Natural killer cell (primary cell): ENCODE measurements around the gene TMEM115. TPM values are rescaled to one million over a fixed set of nuclear protein-coding genes. Genes with fewer than 3 reads are reported as not detected.
A peak's percentile ranks its signal among the peaks of the same experiment; 100 is the strongest.

Experiments used
- ATAC-seq, 3 donors: fragments of 150-1000 bp in 2 of 3; fragments of 200-7000 bp in 1 of 3; cut with Tn5 transposase; 1 replicate in 1 of 3; 2 replicates in 2 of 3; pipeline ENCODE4 v1.10.0; 2021; ENCODE audit warnings: mild to moderate bottlenecking in 2 of 3, moderate library complexity in 2 of 3
- DNase-seq, 2 donors: peaks; one replicate each; pipeline versions ENCODE4 v3.0.0 to v3.0.0-alpha.2; 2013 to 2021; ENCODE audit warnings: mixed read lengths in 1 of 2
- H3K27ac ChIP-seq: one replicate; pipeline ENCODE4 v1.5.1; 2013; ENCODE audit warnings: mild to moderate bottlenecking, low read length
- H3K27me3 ChIP-seq: one replicate; pipeline ENCODE4 v1.6.1; 2013; ENCODE audit warnings: low read length; ENCODE audit not compliant: control insufficient read depth, insufficient read depth
- H3K36me3 ChIP-seq: one replicate; pipeline ENCODE4 v1.6.1; 2013; ENCODE audit warnings: low read length; ENCODE audit not compliant: control insufficient read depth, insufficient read depth
- H3K4me1 ChIP-seq: one replicate; pipeline ENCODE4 v1.6.1; 2013; ENCODE audit warnings: low read length; ENCODE audit not compliant: control insufficient read depth, insufficient read depth
- H3K4me3 ChIP-seq: one replicate; pipeline ENCODE4 v1.5.1; 2013; ENCODE audit warnings: low read length
- H3K9me3 ChIP-seq: one replicate; pipeline ENCODE4 v1.6.1; 2013; ENCODE audit warnings: low read length; ENCODE audit not compliant: control insufficient read depth, insufficient read depth
- H3K27ac Mint-ChIP-seq, 2 donors: one replicate each; pipeline ENCODE4 v1.8.0; 2022; ENCODE audit warnings: mild to moderate bottlenecking in 2 of 2, mixed read lengths in 2 of 2, moderate library complexity in 1 of 2
- H3K27me3 Mint-ChIP-seq, 2 donors: one replicate each; pipeline ENCODE4 v1.8.0; 2022; ENCODE audit warnings: low read depth in 2 of 2, mixed read lengths in 2 of 2
- H3K36me3 Mint-ChIP-seq: one replicate; pipeline ENCODE4 v1.8.0; 2022; ENCODE audit warnings: mixed read lengths
- H3K4me1 Mint-ChIP-seq, 2 donors: one replicate each; pipeline ENCODE4 v1.8.0; 2022; ENCODE audit warnings: mixed read lengths in 2 of 2
- H3K4me3 Mint-ChIP-seq: one replicate; pipeline ENCODE4 v1.8.0; 2022; ENCODE audit warnings: mild to moderate bottlenecking, moderate library complexity, mixed read lengths
- H3K9me3 Mint-ChIP-seq, 2 donors: one replicate each; pipeline ENCODE4 v1.8.0; 2022; ENCODE audit warnings: mixed read lengths in 2 of 2
- WGBS: methylation state at CpG from one replicate; pipeline ENCODE4 v1.1.7; 2013; ENCODE audit warnings: missing lambda C conversion rate; ENCODE audit not compliant: insufficient coverage; 5-methylcytosine and 5-hydroxymethylcytosine counted together
- intact Hi-C: fragments of 100-400 bp; cut with micrococcal nuclease; formaldehyde crosslinking; loops from one replicate; pipeline ENCODE4 v1.14.2; 2022
- total RNA-seq, 4 donors: library from RNA; stranded (reverse); fragments of 120-200 nt in 1 of 4; gene quantifications; one replicate each; pipeline versions ENCODE4 v1.2.3 to v1.2.4, GENCODE V29; 2013 to 2022
- TF ChIP-seq, protein P1 (sequence below): fragments of 200-600 bp; IDR thresholded peaks from one replicate; pipeline ENCODE4 v1.8.0; 2022; ENCODE audit warnings: antibody characterized with exemption

The TMEM115 gene
- total RNA-seq, 3 donors from 2014 or later (not counting 1 experiment from before 2014, with no cell fraction given): 15.3 to 24.3 (median 22.7) TPM

DNA sequence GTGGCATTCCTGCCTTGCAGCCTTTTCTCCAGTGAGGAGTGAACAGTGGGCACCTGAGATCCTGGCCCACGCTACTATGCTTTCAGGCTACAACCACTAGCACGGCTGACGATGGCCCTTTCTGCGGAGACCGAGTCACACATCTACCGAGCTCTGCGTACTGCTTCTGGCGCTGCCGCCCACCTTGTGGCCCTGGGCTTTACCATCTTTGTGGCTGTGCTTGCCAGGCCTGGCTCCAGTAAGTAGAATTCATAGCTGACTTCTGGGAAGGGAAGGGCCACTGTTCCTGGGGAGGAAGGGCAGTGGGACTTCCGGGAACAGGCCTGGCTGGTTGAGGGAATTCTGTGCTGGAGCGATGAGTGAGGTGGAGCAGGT is 8.0 kb downstream of the TMEM115 start:
- Histone ChIP-seq H3K27ac (peak overlapping the region; percentile 90), H3K27me3 (no peaks in the 10 kb centered on the region), H3K36me3 (peaks cover 64% of the 10 kb centered on the region), H3K9me3 (no peaks in the 10 kb centered on the region), H3K4me3 (peak overlapping the region; percentile 86), H3K4me1 (peaks cover 64% of the 10 kb centered on the region)
- intact Hi-C loops: loop anchor here (1.0 to 10.0 kb wide), 2 partner anchors 8 to 1033 kb away; partner anchors contain the start of genes MANF and TMEM115
- H3K27ac Mint-ChIP-seq: peak overlapping the region; percentile 96 to 98
- H3K9me3 Mint-ChIP-seq: no peaks in the 10 kb centered on the region
- H3K36me3 Mint-ChIP-seq: no peaks in the 10 kb centered on the region
- TF ChIP-seq, protein P1, sequence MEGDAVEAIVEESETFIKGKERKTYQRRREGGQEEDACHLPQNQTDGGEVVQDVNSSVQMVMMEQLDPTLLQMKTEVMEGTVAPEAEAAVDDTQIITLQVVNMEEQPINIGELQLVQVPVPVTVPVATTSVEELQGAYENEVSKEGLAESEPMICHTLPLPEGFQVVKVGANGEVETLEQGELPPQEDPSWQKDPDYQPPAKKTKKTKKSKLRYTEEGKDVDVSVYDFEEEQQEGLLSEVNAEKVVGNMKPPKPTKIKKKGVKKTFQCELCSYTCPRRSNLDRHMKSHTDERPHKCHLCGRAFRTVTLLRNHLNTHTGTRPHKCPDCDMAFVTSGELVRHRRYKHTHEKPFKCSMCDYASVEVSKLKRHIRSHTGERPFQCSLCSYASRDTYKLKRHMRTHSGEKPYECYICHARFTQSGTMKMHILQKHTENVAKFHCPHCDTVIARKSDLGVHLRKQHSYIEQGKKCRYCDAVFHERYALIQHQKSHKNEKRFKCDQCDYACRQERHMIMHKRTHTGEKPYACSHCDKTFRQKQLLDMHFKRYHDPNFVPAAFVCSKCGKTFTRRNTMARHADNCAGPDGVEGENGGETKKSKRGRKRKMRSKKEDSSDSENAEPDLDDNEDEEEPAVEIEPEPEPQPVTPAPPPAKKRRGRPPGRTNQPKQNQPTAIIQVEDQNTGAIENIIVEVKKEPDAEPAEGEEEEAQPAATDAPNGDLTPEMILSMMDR: no peak
- 75% methylated on average over 11 of the region's 11 CpGs for WGBS
- H3K4me3 Mint-ChIP-seq: peak overlapping the region; percentile 96
- DNase-seq (no peak), ATAC-seq (no peak)
- no peaks in the 10 kb centered on the region for H3K27me3 Mint-ChIP-seq
- peaks cover 32 to 67% of the 10 kb centered on the region in 2 donors for H3K4me1 Mint-ChIP-seq

DNA sequence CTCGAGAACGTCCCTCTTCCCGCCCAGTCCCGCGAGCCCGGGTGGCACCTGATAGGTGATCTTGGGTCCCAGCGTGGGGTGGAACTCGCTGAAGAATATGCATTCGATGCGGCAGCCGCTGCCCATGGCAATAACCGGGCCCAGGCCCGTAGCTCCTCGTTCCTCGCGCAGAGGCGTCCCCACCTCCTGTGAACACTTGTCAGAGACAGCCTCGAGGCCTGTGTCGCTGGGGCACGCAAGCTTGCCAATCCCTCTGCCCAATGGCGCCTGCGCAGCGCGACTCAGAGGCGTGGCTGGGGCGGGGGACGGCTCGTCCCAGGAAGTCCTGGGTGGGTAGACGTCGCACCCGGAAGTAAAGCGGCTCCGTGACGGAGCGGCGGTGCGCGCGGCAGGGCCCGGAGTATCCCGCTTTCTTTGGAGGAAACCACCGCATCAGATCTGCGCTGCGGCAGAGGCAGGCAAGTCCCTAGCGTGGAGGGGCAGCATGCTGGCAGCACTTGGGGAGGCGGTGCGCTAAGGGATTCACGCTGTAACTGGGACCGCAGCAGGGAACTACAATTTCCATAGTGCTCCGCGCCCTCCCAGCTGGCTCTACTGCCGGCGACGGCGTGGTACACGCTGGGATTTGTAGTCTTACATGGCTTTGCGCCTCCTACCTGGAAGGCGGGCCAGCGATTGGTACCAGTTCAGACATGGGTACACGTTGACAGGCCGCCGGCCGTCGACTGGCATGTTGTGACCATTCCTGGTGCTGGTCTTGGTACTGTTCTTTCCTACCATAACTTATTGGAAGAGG is 8.6 kb downstream of the TMEM115 start, which contains the start of the genes CYB561D2 and NPRL2:
TSS of gene CYB561D2 (plus strand) at position 336 of the 796 bp plus-strand sequence. CDS start 572 bp downstream, outside the sequence.
TSS of gene NPRL2 (minus strand) at position 249 of the 796 bp plus-strand sequence. CDS start at position 126, 123 bp downstream.
- peaks cover 36 to 68% of the 10 kb centered on the region in 2 donors for H3K4me1 Mint-ChIP-seq
- intact Hi-C loops: loop anchor here (1.0 to 10.0 kb wide), 3 partner anchors 9 to 1034 kb away; partner anchors contain the start of genes MANF and TMEM115
- DNase-seq (peak; percentile 97 to 99), ATAC-seq (peak; percentile 87 to 95 (median 88))
- under 1% methylated on average over 64 of the region's 64 CpGs for WGBS
- Histone ChIP-seq H3K4me3 (peak within 1 kb of the TSS; percentile 86), H3K27me3 (no peaks in the 10 kb centered on the region), H3K36me3 (peaks cover 58% of the 10 kb centered on the region), H3K4me1 (peaks cover 64% of the 10 kb centered on the region), H3K27ac (peak within 1 kb of the TSS; percentile 90), H3K9me3 (no peaks in the 10 kb centered on the region)
- H3K9me3 Mint-ChIP-seq: no peaks in the 10 kb centered on the region
- no peaks in the 10 kb centered on the region for H3K27me3 Mint-ChIP-seq
- TF ChIP-seq, protein P1: no peak
- peak within 1 kb of the TSS; percentile 96 for H3K4me3 Mint-ChIP-seq
- peak within 1 kb of the TSS; percentile 96 to 98 for H3K27ac Mint-ChIP-seq
- no peaks in the 10 kb centered on the region for H3K36me3 Mint-ChIP-seq

DNA sequence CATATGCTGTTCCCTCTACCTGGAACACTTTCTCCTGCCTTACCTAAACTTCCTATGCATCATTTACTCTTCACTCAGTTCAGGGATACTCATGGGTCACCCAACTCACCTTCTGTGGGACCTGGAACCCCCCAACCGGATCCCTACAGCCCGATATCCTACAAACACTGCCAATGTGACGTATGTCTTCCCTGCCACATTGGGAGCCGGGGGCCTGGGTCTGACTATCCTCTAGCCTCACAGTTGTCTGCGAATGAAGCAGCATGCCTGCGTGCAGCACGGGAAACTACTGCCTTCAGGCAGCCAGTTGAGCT is 9.2 kb downstream of the TMEM115 start:
- Mint-ChIP-seq H3K4me1 (peaks cover 38 to 67% of the 10 kb centered on the region in 2 donors), H3K27ac (peak overlapping the region; percentile 96 to 98), H3K36me3 (no peaks in the 10 kb centered on the region), H3K4me3 (peak overlapping the region; percentile 96), H3K9me3 (no peaks in the 10 kb centered on the region), H3K27me3 (no peaks in the 10 kb centered on the region)
- H3K27ac ChIP-seq: peak overlapping the region; percentile 90
- TF ChIP-seq, protein P1: no peak
- no peak for DNase-seq
- ATAC-seq: no peak
- peaks cover 53% of the 10 kb centered on the region for H3K36me3 ChIP-seq
- H3K4me3 ChIP-seq: peak overlapping the region; percentile 86
- H3K27me3 ChIP-seq: no peaks in the 10 kb centered on the region
- H3K4me1 ChIP-seq: peaks cover 65% of the 10 kb centered on the region
- intact Hi-C loops: loop anchor here (1.0 to 10.0 kb wide), 2 partner anchors 78 to 1035 kb away; partner anchors contain the start of gene MANF
- no peaks in the 10 kb centered on the region for H3K9me3 ChIP-seq
- WGBS: 13% methylated on average over 7 of the region's 7 CpGs
